Prostate gland (tissue), 2 donors: ENCODE results near the gene SLC16A7.

Experiments used
- POLR2AphosphoS5 ChIP-seq: sonication (generic); formaldehyde crosslinking; IDR thresholded peaks from one replicate; pipeline ENCODE4 v1.6.1; 2017; ENCODE audit warnings: antibody characterized with exemption
- TF ChIP-seq, protein P1 (sequence below), 4 experiments: fragments of 200-600 bp in 2 of 4; fragments of 450-650 bp in 2 of 4; sonication (generic) in 2 of 4; IDR thresholded peaks; 1 replicate in 3 of 4; 2 replicates in 1 of 4; pipeline ENCODE4 v1.5.1; 2016 to 2019; ENCODE audit warnings: antibody characterized with exemption in 4 of 4, mild to moderate bottlenecking in 2 of 4, moderate library complexity in 2 of 4

DNA sequence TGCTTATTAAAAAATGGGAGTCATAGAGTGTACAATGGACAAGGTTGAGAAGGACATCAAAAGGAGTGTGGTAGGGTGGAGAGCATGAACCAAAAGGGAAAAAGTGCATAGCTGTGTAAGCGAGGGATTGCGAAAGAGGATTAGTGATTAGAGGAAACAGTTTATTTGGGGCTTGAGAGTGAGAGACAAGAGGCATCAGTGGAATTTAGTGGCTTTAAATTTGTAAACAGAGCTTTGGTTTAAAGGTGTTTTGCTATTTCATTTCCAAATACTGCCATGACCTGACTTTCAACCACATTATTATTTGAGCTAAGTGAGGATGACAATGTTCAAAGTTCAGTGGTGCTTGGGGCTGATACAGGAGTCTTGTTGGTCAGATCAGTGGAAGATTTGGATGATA, 53.4 kb downstream of the SLC16A7 start:
- TF ChIP-seq, protein P1, sequence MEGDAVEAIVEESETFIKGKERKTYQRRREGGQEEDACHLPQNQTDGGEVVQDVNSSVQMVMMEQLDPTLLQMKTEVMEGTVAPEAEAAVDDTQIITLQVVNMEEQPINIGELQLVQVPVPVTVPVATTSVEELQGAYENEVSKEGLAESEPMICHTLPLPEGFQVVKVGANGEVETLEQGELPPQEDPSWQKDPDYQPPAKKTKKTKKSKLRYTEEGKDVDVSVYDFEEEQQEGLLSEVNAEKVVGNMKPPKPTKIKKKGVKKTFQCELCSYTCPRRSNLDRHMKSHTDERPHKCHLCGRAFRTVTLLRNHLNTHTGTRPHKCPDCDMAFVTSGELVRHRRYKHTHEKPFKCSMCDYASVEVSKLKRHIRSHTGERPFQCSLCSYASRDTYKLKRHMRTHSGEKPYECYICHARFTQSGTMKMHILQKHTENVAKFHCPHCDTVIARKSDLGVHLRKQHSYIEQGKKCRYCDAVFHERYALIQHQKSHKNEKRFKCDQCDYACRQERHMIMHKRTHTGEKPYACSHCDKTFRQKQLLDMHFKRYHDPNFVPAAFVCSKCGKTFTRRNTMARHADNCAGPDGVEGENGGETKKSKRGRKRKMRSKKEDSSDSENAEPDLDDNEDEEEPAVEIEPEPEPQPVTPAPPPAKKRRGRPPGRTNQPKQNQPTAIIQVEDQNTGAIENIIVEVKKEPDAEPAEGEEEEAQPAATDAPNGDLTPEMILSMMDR (IDR thresholded peaks at IDR 0.05): no peak
- TF ChIP-seq POLR2AphosphoS5: no peak
